Measurements from ENCODE around the gene NTRK2. TPM values are rescaled to one million over a fixed set of nuclear protein-coding genes. Genes with fewer than 3 reads are reported as not detected.

The NTRK2 gene
- total RNA-seq, 6 experiments from 2014 or later: 0.18 to 0.49 (median 0.30) TPM

- no peak for DNase-seq
- Histone ChIP-seq H3K36me3 (no peaks in the 10 kb centered on the region), H3K27me3 (peaks cover 0 to 4% of the 10 kb centered on the region in 2 donors), H3K9me3 (no peaks in the 10 kb centered on the region), H3K4me3 (no peak overlapping the region), H3K4me1 (no peaks in the 10 kb centered on the region), H3K27ac (no peak overlapping the region)
- 25% methylated on average over 2 of the region's 2 CpGs for WGBS (ENCODE audit: insufficient coverage, low coverage, low lambda C conversion rate, missing lambda C conversion rate)
- intact Hi-C loops (cut with DNase I): no loop called here
- TF ChIP-seq, protein P1, sequence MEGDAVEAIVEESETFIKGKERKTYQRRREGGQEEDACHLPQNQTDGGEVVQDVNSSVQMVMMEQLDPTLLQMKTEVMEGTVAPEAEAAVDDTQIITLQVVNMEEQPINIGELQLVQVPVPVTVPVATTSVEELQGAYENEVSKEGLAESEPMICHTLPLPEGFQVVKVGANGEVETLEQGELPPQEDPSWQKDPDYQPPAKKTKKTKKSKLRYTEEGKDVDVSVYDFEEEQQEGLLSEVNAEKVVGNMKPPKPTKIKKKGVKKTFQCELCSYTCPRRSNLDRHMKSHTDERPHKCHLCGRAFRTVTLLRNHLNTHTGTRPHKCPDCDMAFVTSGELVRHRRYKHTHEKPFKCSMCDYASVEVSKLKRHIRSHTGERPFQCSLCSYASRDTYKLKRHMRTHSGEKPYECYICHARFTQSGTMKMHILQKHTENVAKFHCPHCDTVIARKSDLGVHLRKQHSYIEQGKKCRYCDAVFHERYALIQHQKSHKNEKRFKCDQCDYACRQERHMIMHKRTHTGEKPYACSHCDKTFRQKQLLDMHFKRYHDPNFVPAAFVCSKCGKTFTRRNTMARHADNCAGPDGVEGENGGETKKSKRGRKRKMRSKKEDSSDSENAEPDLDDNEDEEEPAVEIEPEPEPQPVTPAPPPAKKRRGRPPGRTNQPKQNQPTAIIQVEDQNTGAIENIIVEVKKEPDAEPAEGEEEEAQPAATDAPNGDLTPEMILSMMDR (IDR thresholded peaks at IDR 0.05): no peak
- TF ChIP-seq POLR2A (IDR thresholded peaks at IDR 0.05): no peak
- no peak for ATAC-seq
Measured at GRCh38 chr9:84970432-84970831, 300.9 kb downstream of the NTRK2 start.

DNA sequence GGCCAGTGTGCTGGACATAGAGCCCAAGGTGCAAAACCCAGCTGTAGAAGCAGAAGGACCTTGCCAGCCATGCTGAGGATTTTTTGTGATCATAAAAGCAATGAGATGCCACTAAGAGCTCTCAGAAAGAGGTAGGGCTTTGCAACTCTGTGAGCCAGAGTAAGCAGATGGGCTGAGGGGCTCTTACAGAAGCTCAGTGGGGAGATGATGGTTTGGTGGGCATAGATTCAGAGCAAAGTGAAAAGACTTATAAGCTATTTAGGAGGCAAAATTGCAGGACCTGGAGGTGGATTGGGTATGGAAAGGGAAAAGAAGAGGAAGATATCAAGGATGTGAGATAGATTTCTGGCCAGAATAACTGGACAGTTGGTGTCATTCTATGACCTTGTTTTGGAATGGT, 302.0 kb downstream of the NTRK2 start:
- Histone ChIP-seq H3K4me1 (no peaks in the 10 kb centered on the region), H3K27ac (no peak overlapping the region), H3K4me3 (no peak overlapping the region), H3K9me3 (no peaks in the 10 kb centered on the region), H3K27me3 (peaks cover 0 to 4% of the 10 kb centered on the region in 2 donors), H3K36me3 (no peaks in the 10 kb centered on the region)
- intact Hi-C loops (cut with DNase I): no loop called here
- TF ChIP-seq POLR2A (IDR thresholded peaks at IDR 0.05): no peak
- TF ChIP-seq, protein P1 (IDR thresholded peaks at IDR 0.05): no peak
- ATAC-seq (no peak), DNase-seq (no peak)

- WGBS (ENCODE audit: insufficient coverage, low coverage, low lambda C conversion rate, missing lambda C conversion rate): 52% methylated on average over 1 of the region's 1 CpG
- Histone ChIP-seq H3K9me3 (no peaks in the 10 kb centered on the region), H3K4me1 (no peaks in the 10 kb centered on the region), H3K36me3 (no peaks in the 10 kb centered on the region), H3K27me3 (no peaks in the 10 kb centered on the region), H3K4me3 (no peak overlapping the region), H3K27ac (no peak overlapping the region)
- intact Hi-C loops (cut with DNase I): no loop called here
- DNase-seq (no peak), ATAC-seq (no peak)
- TF ChIP-seq POLR2A (IDR thresholded peaks at IDR 0.05): no peak
- TF ChIP-seq, protein P1 (IDR thresholded peaks at IDR 0.05): no peak
Measured at GRCh38 chr9:84974258-84974657, 304.7 kb downstream of the NTRK2 start.

GRCh38 chr9:84974855-84975254, 305.3 kb downstream of the NTRK2 start:
- Histone ChIP-seq H3K4me1 (no peaks in the 10 kb centered on the region), H3K4me3 (no peak overlapping the region), H3K27me3 (no peaks in the 10 kb centered on the region), H3K9me3 (no peaks in the 10 kb centered on the region), H3K27ac (no peak overlapping the region), H3K36me3 (no peaks in the 10 kb centered on the region)
- DNase-seq (no peak), ATAC-seq (no peak)
- TF ChIP-seq, protein P1 (IDR thresholded peaks at IDR 0.05): no peak
- no peak for TF ChIP-seq POLR2A (IDR thresholded peaks at IDR 0.05)
- intact Hi-C loops (cut with DNase I): no loop called here
- WGBS (ENCODE audit: insufficient coverage, low coverage, low lambda C conversion rate, missing lambda C conversion rate): 38% methylated on average over 4 of the region's 5 CpGs

- H3K9me3 ChIP-seq: no peaks in the 10 kb centered on the region
- 39% methylated on average over 2 of the region's 2 CpGs for WGBS (ENCODE audit: insufficient coverage, low coverage, low lambda C conversion rate, missing lambda C conversion rate)
- no peaks in the 10 kb centered on the region for H3K36me3 ChIP-seq
- no peak for TF ChIP-seq POLR2A (IDR thresholded peaks at IDR 0.05)
- TF ChIP-seq, protein P1 (IDR thresholded peaks at IDR 0.05): no peak
- DNase-seq (no peak), ATAC-seq (no peak)
- intact Hi-C loops (cut with DNase I): no loop called here
- no peak overlapping the region for H3K27ac ChIP-seq
- no peak overlapping the region for H3K4me3 ChIP-seq
- H3K27me3 ChIP-seq: no peaks in the 10 kb centered on the region
- H3K4me1 ChIP-seq: no peaks in the 10 kb centered on the region
Measured at GRCh38 chr9:84975926-84976325, 306.4 kb downstream of the NTRK2 start.
